ENCODE results near the gene CERS6. TPM values are rescaled to one million over a fixed set of nuclear protein-coding genes. Genes with fewer than 3 reads are reported as not detected.

The CERS6 gene
- total and polyA plus RNA-seq, 11 donors = 22.1 to 78.0 (median 62.2) TPM

DNA sequence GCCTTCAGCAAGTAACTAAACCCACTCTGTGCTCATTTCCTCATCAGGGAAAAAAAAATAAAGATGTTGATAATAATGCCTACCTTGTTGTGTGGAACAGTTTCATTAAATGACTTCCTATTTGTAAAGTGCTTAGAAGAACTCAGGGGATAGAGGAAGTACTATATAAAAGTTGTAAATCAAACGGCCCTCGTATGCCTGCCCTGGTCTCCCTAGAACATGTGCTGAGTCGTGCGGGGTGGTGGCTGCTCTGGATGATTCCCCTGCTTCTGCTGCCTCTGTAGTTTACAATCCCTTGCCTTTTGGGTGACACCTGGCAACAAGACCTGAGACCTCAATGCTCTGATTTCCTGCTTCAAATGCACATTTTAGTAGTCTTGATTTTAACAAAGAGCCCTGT is 170.0 kb downstream of the CERS6 start:
- DNase-seq (no peak), ATAC-seq (no peak)
- H3K27me3 ChIP-seq = no peaks in the 10 kb centered on the region
- peak overlapping the region in 2 of 12 donors; percentile 14 to 33 for H3K27ac ChIP-seq
- intact Hi-C loops (cut with DNase I) = loop anchor here in 1 of 10 donors (10.0 kb wide), 1 partner anchor 51 kb away; no protein-coding TSS in a partner anchor
- peaks cover 0 to 8% (median 0%) of the 10 kb centered on the region in 12 donors for H3K4me1 ChIP-seq
- H3K9me3 ChIP-seq = no peaks in the 10 kb centered on the region
- TF ChIP-seq, protein P1, sequence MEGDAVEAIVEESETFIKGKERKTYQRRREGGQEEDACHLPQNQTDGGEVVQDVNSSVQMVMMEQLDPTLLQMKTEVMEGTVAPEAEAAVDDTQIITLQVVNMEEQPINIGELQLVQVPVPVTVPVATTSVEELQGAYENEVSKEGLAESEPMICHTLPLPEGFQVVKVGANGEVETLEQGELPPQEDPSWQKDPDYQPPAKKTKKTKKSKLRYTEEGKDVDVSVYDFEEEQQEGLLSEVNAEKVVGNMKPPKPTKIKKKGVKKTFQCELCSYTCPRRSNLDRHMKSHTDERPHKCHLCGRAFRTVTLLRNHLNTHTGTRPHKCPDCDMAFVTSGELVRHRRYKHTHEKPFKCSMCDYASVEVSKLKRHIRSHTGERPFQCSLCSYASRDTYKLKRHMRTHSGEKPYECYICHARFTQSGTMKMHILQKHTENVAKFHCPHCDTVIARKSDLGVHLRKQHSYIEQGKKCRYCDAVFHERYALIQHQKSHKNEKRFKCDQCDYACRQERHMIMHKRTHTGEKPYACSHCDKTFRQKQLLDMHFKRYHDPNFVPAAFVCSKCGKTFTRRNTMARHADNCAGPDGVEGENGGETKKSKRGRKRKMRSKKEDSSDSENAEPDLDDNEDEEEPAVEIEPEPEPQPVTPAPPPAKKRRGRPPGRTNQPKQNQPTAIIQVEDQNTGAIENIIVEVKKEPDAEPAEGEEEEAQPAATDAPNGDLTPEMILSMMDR (IDR thresholded peaks at IDR 0.05) = no peak
- no peak for TF ChIP-seq POLR2A (IDR thresholded peaks at IDR 0.05)
- no peaks in the 10 kb centered on the region for H3K36me3 ChIP-seq
- no peak overlapping the region for H3K4me3 ChIP-seq
- WGBS, 4 donors = 62 to 80% (median 73%) methylated on average over 4 of the region's 4 CpGs

DNA sequence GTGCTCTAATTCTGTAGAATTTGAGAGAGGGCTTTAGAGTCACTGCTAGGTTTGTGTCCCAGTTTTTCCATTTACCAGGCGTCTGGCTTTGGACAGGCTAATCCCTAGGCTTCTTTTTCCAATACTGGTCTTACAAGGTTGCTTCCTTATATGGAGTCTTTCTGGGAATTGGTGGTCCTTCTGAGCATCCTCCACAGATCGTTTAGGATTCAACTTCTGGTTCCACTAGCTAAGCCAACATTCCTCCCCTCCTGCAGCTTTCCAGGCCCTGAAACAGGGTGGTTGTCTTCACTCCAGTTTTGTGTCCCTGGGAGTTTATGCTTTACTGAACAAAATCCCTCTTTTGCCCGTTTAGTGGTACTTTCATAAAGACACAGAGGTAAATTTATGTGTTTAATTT is 170.6 kb downstream of the CERS6 start:
- H3K4me1 ChIP-seq = peaks cover 0 to 8% (median 0%) of the 10 kb centered on the region in 12 donors
- H3K27ac ChIP-seq = peak overlapping the region in 3 of 12 donors; percentile 2 to 33 (median 14)
- no peaks in the 10 kb centered on the region for H3K36me3 ChIP-seq
- DNase-seq (no peak), ATAC-seq (peak in 1 of 4 donors; percentile 26)
- H3K27me3 ChIP-seq = no peaks in the 10 kb centered on the region
- 58 to 68% (median 60%) methylated on average over 3 of the region's 3 CpGs for WGBS, 4 donors
- H3K9me3 ChIP-seq = no peaks in the 10 kb centered on the region
- TF ChIP-seq, protein P1 (IDR thresholded peaks at IDR 0.05) = no peak
- TF ChIP-seq POLR2A (IDR thresholded peaks at IDR 0.05) = no peak
- H3K4me3 ChIP-seq = no peak overlapping the region
- intact Hi-C loops (cut with DNase I) = loop anchor here in 1 of 10 donors (10.0 kb wide), 1 partner anchor 52 kb away; no protein-coding TSS in a partner anchor

DNA sequence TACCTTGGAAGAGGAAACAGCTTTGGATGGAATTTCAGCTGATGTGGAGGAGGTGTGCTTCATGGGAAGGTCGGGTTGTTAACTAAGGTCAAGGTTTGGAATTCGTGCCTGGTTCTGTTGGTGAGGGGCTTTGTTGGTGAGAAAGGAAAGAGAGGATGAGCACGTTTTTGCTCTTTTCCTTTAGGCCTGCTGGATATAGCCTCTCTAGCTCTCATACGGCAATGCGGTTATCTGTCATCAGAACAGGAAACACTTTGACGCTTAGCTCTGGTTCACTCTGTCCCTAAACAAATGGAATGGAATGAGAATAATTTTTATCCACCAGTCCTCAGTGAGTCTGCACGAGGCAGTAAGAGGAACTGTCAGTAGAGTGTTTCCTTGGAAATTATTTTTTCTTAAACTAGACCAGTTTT is 176.6 kb downstream of the CERS6 start:
- peak overlapping the region; percentile 61 to 92 (median 82) for H3K27ac ChIP-seq
- no peaks in the 10 kb centered on the region for H3K27me3 ChIP-seq
- no peaks in the 10 kb centered on the region for H3K9me3 ChIP-seq
- no peaks in the 10 kb centered on the region for H3K36me3 ChIP-seq
- WGBS, 4 donors = 3 to 7% (median 4%) methylated on average over 7 of the region's 7 CpGs
- no peak overlapping the region for H3K4me3 ChIP-seq
- intact Hi-C loops (cut with DNase I) = loop anchor here in 5 of 10 donors (2.0 to 10.0 kb wide), 4 partner anchors 108 to 178 kb away; partner anchors contain the start of gene CERS6 (in 3 of the 5)
- peak in 1 of 5 donors; percentile 39 for DNase-seq
- peak; percentile 90 to 94 (median 93) for ATAC-seq
- peaks cover 0 to 50% (median 38%) of the 10 kb centered on the region in 12 donors for H3K4me1 ChIP-seq
- TF ChIP-seq POLR2A (IDR thresholded peaks at IDR 0.05) = no peak
- TF ChIP-seq, protein P1 (IDR thresholded peaks at IDR 0.05) = no peak

DNA sequence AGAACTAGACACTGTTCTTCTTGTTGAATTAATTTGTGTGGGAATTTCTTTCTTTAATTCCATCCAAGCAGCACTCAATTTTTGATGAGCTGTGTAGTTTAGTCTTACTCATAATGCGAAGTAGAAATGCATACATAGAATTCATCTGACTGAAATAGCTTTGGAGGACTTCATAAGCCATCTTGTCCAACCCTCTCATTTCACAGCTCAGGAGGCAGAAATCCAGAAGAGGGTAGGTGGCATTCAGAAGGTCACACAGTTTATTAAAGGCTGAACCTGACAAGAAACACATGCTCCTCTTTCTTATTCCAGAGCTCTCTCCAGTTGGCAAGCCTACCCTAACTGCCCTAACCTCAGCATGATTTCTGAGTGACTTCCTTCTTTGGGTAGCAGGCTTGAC is 177.1 kb downstream of the CERS6 start:
- 51 to 78% (median 62%) methylated on average over 1 of the region's 1 CpG for WGBS, 4 donors
- Histone ChIP-seq H3K27ac (peak overlapping the region; percentile 61 to 92 (median 82)), H3K4me3 (no peak overlapping the region), H3K4me1 (peaks cover 0 to 52% (median 38%) of the 10 kb centered on the region in 12 donors), H3K27me3 (no peaks in the 10 kb centered on the region), H3K36me3 (no peaks in the 10 kb centered on the region), H3K9me3 (no peaks in the 10 kb centered on the region)
- peak; percentile 68 to 87 (median 80) for ATAC-seq
- peak in 2 of 5 donors; percentile 31 to 45 for DNase-seq
- intact Hi-C loops (cut with DNase I) = loop anchor here in 5 of 10 donors (2.0 to 10.0 kb wide), 4 partner anchors 108 to 178 kb away; partner anchors contain the start of gene CERS6 (in 3 of the 5)
- TF ChIP-seq POLR2A (IDR thresholded peaks at IDR 0.05) = no peak
- TF ChIP-seq, protein P1 (IDR thresholded peaks at IDR 0.05) = no peak
